GM10266 (cell line): ENCODE data around the gene VGLL1.

Experiments
- DNase-seq: peaks from one replicate; pipeline ENCODE4 v3.0.0; 2012; ENCODE audit errors: extremely low spot score
- TF ChIP-seq, protein P1 (sequence below): IDR thresholded peaks from 2 replicates; pipeline ENCODE4 v1.5.1; 2012; ENCODE audit warnings: mild to moderate bottlenecking, low read depth; ENCODE audit not compliant: control insufficient read depth, insufficient read depth; ENCODE audit errors: missing control alignments

Gene VGLL1

DNA sequence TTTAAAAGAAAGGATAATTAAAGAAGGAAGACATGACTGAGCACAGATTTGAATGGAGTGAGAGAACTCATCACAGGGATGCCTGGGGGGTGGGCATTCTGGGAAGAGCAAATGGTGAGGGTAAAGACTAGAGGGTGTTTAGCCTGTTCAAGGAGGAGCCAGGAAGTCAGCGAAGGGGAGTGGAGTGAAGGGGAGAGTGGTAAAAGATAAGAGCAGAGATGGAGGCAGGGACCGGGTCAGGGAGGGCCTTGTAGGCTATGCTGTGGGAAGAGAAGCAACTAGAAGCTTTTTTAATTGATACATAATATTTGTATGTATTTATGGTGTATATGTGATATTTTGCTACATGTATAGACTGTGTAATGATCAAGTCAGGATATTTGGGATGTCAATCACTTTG lies 2.2 kb upstream of the VGLL1 start:
- no peak for DNase-seq
- TF ChIP-seq, protein P1, sequence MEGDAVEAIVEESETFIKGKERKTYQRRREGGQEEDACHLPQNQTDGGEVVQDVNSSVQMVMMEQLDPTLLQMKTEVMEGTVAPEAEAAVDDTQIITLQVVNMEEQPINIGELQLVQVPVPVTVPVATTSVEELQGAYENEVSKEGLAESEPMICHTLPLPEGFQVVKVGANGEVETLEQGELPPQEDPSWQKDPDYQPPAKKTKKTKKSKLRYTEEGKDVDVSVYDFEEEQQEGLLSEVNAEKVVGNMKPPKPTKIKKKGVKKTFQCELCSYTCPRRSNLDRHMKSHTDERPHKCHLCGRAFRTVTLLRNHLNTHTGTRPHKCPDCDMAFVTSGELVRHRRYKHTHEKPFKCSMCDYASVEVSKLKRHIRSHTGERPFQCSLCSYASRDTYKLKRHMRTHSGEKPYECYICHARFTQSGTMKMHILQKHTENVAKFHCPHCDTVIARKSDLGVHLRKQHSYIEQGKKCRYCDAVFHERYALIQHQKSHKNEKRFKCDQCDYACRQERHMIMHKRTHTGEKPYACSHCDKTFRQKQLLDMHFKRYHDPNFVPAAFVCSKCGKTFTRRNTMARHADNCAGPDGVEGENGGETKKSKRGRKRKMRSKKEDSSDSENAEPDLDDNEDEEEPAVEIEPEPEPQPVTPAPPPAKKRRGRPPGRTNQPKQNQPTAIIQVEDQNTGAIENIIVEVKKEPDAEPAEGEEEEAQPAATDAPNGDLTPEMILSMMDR = no peak

DNA sequence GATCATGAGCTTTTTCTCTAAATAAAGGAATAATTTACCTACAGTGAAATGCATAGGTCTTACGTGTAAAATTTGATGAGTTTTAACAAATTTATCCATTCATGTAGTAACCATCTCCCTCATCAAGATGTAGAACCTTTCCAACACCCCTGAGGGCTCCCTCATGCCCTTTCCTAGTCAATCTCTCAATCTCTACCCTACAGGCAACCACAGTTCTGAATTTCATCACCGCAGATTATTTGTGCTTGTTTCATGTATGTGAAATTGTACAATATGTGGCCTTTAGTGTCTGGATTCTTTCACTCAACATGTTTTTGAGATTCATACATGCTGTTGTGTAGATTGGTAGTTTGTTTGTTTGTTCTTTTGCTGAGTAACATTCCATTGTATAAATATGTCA lies 2.1 kb downstream of the VGLL1 start:
- DNase-seq = no peak
- TF ChIP-seq, protein P1 = no peak

GRCh38 chrX:136538811-136539210 lies 6.8 kb downstream of the VGLL1 start:
- TF ChIP-seq, protein P1 = no peak
- DNase-seq = no peak

GRCh38 chrX:136540226-136540625 lies 8.2 kb downstream of the VGLL1 start:
- no peak for DNase-seq
- TF ChIP-seq, protein P1 = no peak

- DNase-seq = no peak
- TF ChIP-seq, protein P1 = no peak
Observed at GRCh38 chrX:136541294-136541693, 9.3 kb downstream of the VGLL1 start.

GRCh38 chrX:136542281-136542680 lies 10.3 kb downstream of the VGLL1 start:
- no peak for DNase-seq
- TF ChIP-seq, protein P1 = no peak

GRCh38 chrX:136546371-136546781 lies 14.4 kb downstream of the VGLL1 start:
- no peak for DNase-seq
- TF ChIP-seq, protein P1 = no peak
